Astrocyte (in vitro differentiated cells and primary cell): Measurements from ENCODE around the gene UTS2B. TPM values are rescaled to one million over a fixed set of nuclear protein-coding genes. Genes with fewer than 3 reads are reported as not detected.

Source experiments
- DNase-seq: peaks from one replicate; pipeline ENCODE4 v3.0.0-alpha.2; 2010; ENCODE audit warnings: low read depth
- FAIRE-seq: peaks from 2 replicates; lab custom pipeline; 2011; peaks lifted over from hg19 to GRCh38; lab: Jason Lieb, UNC
- H2AFZ ChIP-seq: 2 replicates; pipeline ENCODE4 v1.6.0; 2012; ENCODE audit warnings: low read depth, low read length, inconsistent platforms
- H3K27ac ChIP-seq: 2 replicates; pipeline ENCODE4 v1.5.1; 2011; ENCODE audit warnings: low read depth, low read length, inconsistent platforms
- H3K27me3 ChIP-seq: 2 replicates; pipeline ENCODE4 v1.6.0; 2011; ENCODE audit warnings: low read length, inconsistent platforms; ENCODE audit not compliant: insufficient read depth
- H3K36me3 ChIP-seq: 2 replicates; pipeline ENCODE4 v1.5.1; 2011; ENCODE audit warnings: low read length, inconsistent platforms; ENCODE audit not compliant: insufficient read depth
- H3K4me1 ChIP-seq: 2 replicates; pipeline ENCODE4 v1.5.1; 2011; ENCODE audit warnings: low read length, inconsistent platforms; ENCODE audit not compliant: insufficient read depth
- H3K4me2 ChIP-seq: 2 replicates; pipeline ENCODE4 v1.6.0; 2012; ENCODE audit warnings: low read length, inconsistent platforms
- H3K4me3 ChIP-seq: 2 replicates; pipeline ENCODE4 v1.5.1; 2011; ENCODE audit warnings: low read depth, mild to moderate bottlenecking, low read length, inconsistent platforms; ENCODE audit not compliant: insufficient read depth
- H3K79me2 ChIP-seq: 2 replicates; pipeline ENCODE4 v1.6.0; 2012; ENCODE audit warnings: mild to moderate bottlenecking, low read length, inconsistent platforms; ENCODE audit not compliant: insufficient read depth
- H3K9ac ChIP-seq: 2 replicates; pipeline ENCODE4 v1.6.0; 2012; ENCODE audit warnings: mild to moderate bottlenecking, low read length, inconsistent platforms
- H3K9me3 ChIP-seq: 2 replicates; pipeline ENCODE4 v1.5.1; 2012; ENCODE audit warnings: low read depth, mild to moderate bottlenecking, low read length, inconsistent platforms; ENCODE audit not compliant: insufficient read depth
- H4K20me1 ChIP-seq: 2 replicates; pipeline ENCODE4 v1.6.0; 2012; ENCODE audit warnings: low read length, inconsistent platforms; ENCODE audit not compliant: insufficient read depth
- H3K27ac Mint-ChIP-seq: one replicate; pipeline ENCODE4 v1.8.0; 2021; ENCODE audit warnings: mild to moderate bottlenecking, mixed read lengths; ENCODE audit not compliant: unreplicated experiment
- H3K27me3 Mint-ChIP-seq: one replicate; pipeline ENCODE4 v1.8.0; 2021; ENCODE audit warnings: low read depth, mixed read lengths; ENCODE audit not compliant: unreplicated experiment
- H3K36me3 Mint-ChIP-seq: one replicate; pipeline ENCODE4 v1.8.0; 2021; ENCODE audit warnings: low read depth, mixed read lengths; ENCODE audit not compliant: unreplicated experiment
- H3K4me1 Mint-ChIP-seq: one replicate; pipeline ENCODE4 v1.8.0; 2021; ENCODE audit warnings: low read depth, mixed read lengths; ENCODE audit not compliant: unreplicated experiment
- H3K4me3 Mint-ChIP-seq: one replicate; pipeline ENCODE4 v1.8.0; 2021; ENCODE audit warnings: mild to moderate bottlenecking, moderate library complexity, mixed read lengths; ENCODE audit not compliant: unreplicated experiment
- H3K9me3 Mint-ChIP-seq: one replicate; pipeline ENCODE4 v1.8.0; 2021; ENCODE audit warnings: mild to moderate bottlenecking, mixed read lengths; ENCODE audit not compliant: unreplicated experiment
- EZH2 ChIP-seq: IDR thresholded peaks from 2 replicates; pipeline ENCODE4 v1.6.1; 2012; ENCODE audit warnings: mild to moderate bottlenecking, low read length, inconsistent platforms; ENCODE audit not compliant: insufficient read depth
- total RNA-seq: library from RNA; stranded (reverse); gene quantifications from 2 replicates; pipeline ENCODE4 v1.2.1, GENCODE V29; 2021
- TF ChIP-seq, protein P1 (sequence below): IDR thresholded peaks from 2 replicates; pipeline ENCODE4 v1.5.1; 2011; ENCODE audit warnings: low read depth, mild to moderate bottlenecking, inconsistent platforms, low read length, moderate library complexity; ENCODE audit not compliant: insufficient read depth

The UTS2B gene
- total RNA-seq, 1 donor from 2014 or later: 0.75 TPM

DNA sequence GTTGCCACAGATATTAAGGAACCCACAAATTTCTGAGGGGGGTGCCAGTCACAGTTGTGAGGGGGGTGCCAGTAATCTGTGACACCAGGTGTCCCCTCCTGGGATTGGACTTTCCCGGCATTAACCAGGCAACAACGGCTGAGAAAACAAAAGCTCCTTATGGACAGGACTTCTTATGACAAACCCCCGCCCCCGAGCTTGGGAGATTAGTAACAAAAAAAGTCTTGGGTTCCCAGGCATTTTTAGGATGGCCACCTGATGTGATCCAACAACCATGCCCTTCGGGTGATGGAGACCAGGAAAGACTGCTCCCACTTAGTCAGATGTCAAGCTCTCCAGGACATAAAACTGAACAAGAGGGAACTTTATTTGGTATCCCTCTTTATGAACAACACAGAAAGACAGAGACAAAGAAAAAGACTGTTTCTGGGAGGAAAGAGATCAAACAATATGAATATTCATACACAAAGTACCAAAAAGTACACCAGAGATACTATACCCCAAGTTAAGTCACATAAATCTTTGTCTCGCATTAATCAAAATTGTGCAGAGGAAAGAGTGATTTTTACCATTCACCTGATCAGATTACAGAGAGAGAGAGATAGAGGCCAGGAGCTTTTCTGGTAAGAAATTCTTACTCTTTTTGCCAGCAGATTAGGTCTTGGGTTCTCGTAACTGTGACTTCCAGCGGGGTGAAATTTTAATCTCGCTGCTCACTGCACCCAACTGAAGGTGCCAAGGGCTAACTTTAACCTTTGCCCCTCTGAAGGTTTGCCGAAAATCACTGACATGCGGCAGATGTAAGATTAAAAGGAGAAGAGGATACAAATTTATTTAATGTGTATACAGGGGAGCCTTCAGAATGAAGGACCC lies 69.7 kb downstream of the UTS2B start:
- Histone ChIP-seq H3K79me2 (no peaks in the 10 kb centered on the region), H3K36me3 (no peaks in the 10 kb centered on the region), H3K27me3 (no peaks in the 10 kb centered on the region), H2AFZ (no peak overlapping the region), H3K4me2 (no peak overlapping the region), H4K20me1 (no peaks in the 10 kb centered on the region), H3K9ac (no peak overlapping the region), H3K4me1 (no peaks in the 10 kb centered on the region), H3K9me3 (no peaks in the 10 kb centered on the region), H3K27ac (no peak overlapping the region), H3K4me3 (no peak overlapping the region)
- DNase-seq (no peak), FAIRE-seq (no peak)
- Mint-ChIP-seq H3K4me3 (no peak overlapping the region), H3K4me1 (peaks cover 4% of the 10 kb centered on the region), H3K27me3 (no peaks in the 10 kb centered on the region), H3K27ac (peak overlapping the region; percentile 58), H3K9me3 (no peaks in the 10 kb centered on the region), H3K36me3 (no peaks in the 10 kb centered on the region)
- TF ChIP-seq, protein P1, sequence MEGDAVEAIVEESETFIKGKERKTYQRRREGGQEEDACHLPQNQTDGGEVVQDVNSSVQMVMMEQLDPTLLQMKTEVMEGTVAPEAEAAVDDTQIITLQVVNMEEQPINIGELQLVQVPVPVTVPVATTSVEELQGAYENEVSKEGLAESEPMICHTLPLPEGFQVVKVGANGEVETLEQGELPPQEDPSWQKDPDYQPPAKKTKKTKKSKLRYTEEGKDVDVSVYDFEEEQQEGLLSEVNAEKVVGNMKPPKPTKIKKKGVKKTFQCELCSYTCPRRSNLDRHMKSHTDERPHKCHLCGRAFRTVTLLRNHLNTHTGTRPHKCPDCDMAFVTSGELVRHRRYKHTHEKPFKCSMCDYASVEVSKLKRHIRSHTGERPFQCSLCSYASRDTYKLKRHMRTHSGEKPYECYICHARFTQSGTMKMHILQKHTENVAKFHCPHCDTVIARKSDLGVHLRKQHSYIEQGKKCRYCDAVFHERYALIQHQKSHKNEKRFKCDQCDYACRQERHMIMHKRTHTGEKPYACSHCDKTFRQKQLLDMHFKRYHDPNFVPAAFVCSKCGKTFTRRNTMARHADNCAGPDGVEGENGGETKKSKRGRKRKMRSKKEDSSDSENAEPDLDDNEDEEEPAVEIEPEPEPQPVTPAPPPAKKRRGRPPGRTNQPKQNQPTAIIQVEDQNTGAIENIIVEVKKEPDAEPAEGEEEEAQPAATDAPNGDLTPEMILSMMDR: no peak
- TF ChIP-seq EZH2: no peak

DNA sequence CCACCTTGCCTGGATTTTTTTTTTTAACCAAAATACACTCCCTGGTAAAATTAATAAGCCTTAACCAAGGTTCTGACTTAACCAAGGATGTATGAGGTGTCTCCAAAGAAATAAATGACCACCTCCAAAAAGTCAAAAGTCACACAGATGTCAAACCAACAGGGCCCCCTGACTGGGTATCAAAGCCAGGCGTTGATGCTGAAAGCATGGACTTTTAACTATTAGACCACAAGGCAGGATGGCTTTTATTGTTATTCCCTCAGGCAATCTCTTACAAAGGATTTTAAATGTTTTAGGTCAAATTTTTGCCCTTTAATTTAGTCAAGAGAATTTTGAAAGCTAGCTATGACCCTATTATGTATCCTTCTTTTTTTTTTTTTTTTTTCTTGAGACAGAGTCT lies 70.8 kb downstream of the UTS2B start:
- Mint-ChIP-seq H3K4me1 (peaks cover 10% of the 10 kb centered on the region), H3K9me3 (no peaks in the 10 kb centered on the region), H3K36me3 (no peaks in the 10 kb centered on the region)

More for the DNA sequence above, 70.8 kb downstream of the UTS2B start:
- no peaks in the 10 kb centered on the region for H3K27me3 Mint-ChIP-seq
- no peaks in the 10 kb centered on the region for H3K9me3 ChIP-seq
- H3K4me3 ChIP-seq: no peak overlapping the region
- no peaks in the 10 kb centered on the region for H3K27me3 ChIP-seq
- DNase-seq (no peak), FAIRE-seq (no peak)
- H3K4me3 Mint-ChIP-seq: no peak overlapping the region
- H3K4me1 ChIP-seq: no peaks in the 10 kb centered on the region
- H3K27ac ChIP-seq: no peak overlapping the region
- H3K9ac ChIP-seq: no peak overlapping the region
- H3K4me2 ChIP-seq: no peak overlapping the region
- no peaks in the 10 kb centered on the region for H3K79me2 ChIP-seq
- no peak overlapping the region for H3K27ac Mint-ChIP-seq
- no peaks in the 10 kb centered on the region for H4K20me1 ChIP-seq
- TF ChIP-seq, protein P1: no peak
- no peak for TF ChIP-seq EZH2
- H3K36me3 ChIP-seq: no peaks in the 10 kb centered on the region
- H2AFZ ChIP-seq: no peak overlapping the region
